Measurements from ENCODE around the gene COL9A2. TPM values are rescaled to one million over a fixed set of nuclear protein-coding genes. Genes with fewer than 3 reads are reported as not detected.

The COL9A2 gene
- total RNA-seq, 4 donors from 2014 or later: 0.07 to 8.9 TPM; not detected in 2

- H3K4me1 ChIP-seq: peaks cover 0 to 19% of the 10 kb centered on the region in 2 donors
- H3K9me3 ChIP-seq: no peaks in the 10 kb centered on the region
- H3K36me3 ChIP-seq: peaks cover 0 to 58% of the 10 kb centered on the region in 2 donors
- in situ Hi-C loops (cut with MboI; ENCODE audit: low sequenced_read_pairs in 4 of 4) (no loop called here), intact Hi-C loops (cut with DNase I; ENCODE audit: low total_unique reads) (no loop called here)
- no peak overlapping the region for H3K27ac ChIP-seq
- no peak overlapping the region for H3K4me3 ChIP-seq
- TF ChIP-seq POLR2A (IDR thresholded peaks at IDR 0.05) (no peak), CTCF (IDR thresholded peaks at IDR 0.05 in 4 of 5, conservative IDR thresholded peaks at IDR 0.05 in 1 of 5) (no peak)
- no peak for ATAC-seq
- no peak for DNase-seq
- H3K27me3 ChIP-seq: no peaks in the 10 kb centered on the region
Observed at GRCh38 chr1:40272653-40273213, 44.4 kb downstream of the COL9A2 start.

- DNase-seq (no peak), ATAC-seq (no peak)
- no peak overlapping the region for H3K4me3 ChIP-seq
- no peaks in the 10 kb centered on the region for H3K9me3 ChIP-seq
- peaks cover 0 to 28% of the 10 kb centered on the region in 2 donors for H3K4me1 ChIP-seq
- in situ Hi-C loops (cut with MboI; ENCODE audit: low sequenced_read_pairs in 4 of 4) (no loop called here), intact Hi-C loops (cut with DNase I; ENCODE audit: low total_unique reads) (no loop called here)
- peaks cover 0 to 53% of the 10 kb centered on the region in 2 donors for H3K36me3 ChIP-seq
- TF ChIP-seq CTCF (IDR thresholded peaks at IDR 0.05 in 4 of 5, conservative IDR thresholded peaks at IDR 0.05 in 1 of 5) (no peak), POLR2A (IDR thresholded peaks at IDR 0.05) (no peak)
- peak overlapping the region in 1 of 4 donors; percentile 5 for H3K27ac ChIP-seq
- H3K27me3 ChIP-seq: no peaks in the 10 kb centered on the region
Observed at GRCh38 chr1:40270152-40270834, 46.8 kb downstream of the COL9A2 start.

GRCh38 chr1:40268211-40268610 lies 48.9 kb downstream of the COL9A2 start:
- Histone ChIP-seq H3K9me3 (no peaks in the 10 kb centered on the region), H3K27me3 (no peaks in the 10 kb centered on the region), H3K4me3 (no peak overlapping the region), H3K27ac (peak overlapping the region; percentile 70 to 85 (median 76)), H3K4me1 (peaks cover 11 to 30% of the 10 kb centered on the region in 2 donors), H3K36me3 (peaks cover 0 to 52% of the 10 kb centered on the region in 2 donors)
- TF ChIP-seq CTCF (IDR thresholded peaks at IDR 0.05 in 4 of 5, conservative IDR thresholded peaks at IDR 0.05 in 1 of 5) (no peak), POLR2A (IDR thresholded peaks at IDR 0.05) (no peak)
- ATAC-seq: no peak
- intact Hi-C loops (cut with DNase I; ENCODE audit: low total_unique reads): no loop called here
- in situ Hi-C loops (cut with MboI; ENCODE audit: low sequenced_read_pairs in 4 of 4): no loop called here
- no peak for DNase-seq

- TF ChIP-seq POLR2A (IDR thresholded peaks at IDR 0.05) (no peak), CTCF (IDR thresholded peaks at IDR 0.05 in 4 of 5, conservative IDR thresholded peaks at IDR 0.05 in 1 of 5) (no peak)
- no peaks in the 10 kb centered on the region for H3K9me3 ChIP-seq
- in situ Hi-C loops (cut with MboI; ENCODE audit: low sequenced_read_pairs in 4 of 4): no loop called here
- ATAC-seq: peak; percentile 88 to 93
- peak overlapping the region; percentile 70 to 85 (median 76) for H3K27ac ChIP-seq
- no peak for DNase-seq
- H3K36me3 ChIP-seq: peaks cover 0 to 52% of the 10 kb centered on the region in 2 donors
- no peak overlapping the region for H3K4me3 ChIP-seq
- peaks cover 11 to 34% of the 10 kb centered on the region in 2 donors for H3K4me1 ChIP-seq
- intact Hi-C loops (cut with DNase I; ENCODE audit: low total_unique reads): no loop called here
- H3K27me3 ChIP-seq: no peaks in the 10 kb centered on the region
Observed at GRCh38 chr1:40267767-40268187, 49.3 kb downstream of the COL9A2 start.
